OCI-LY3 (cell line): Measurements from ENCODE around the gene SLCO1C1.

Experiments used
- CTCF ChIP-seq: fragments of 200-600, 300-600 bp; sonication (generic); IDR thresholded peaks from 2 replicates; pipeline ENCODE4 v1.5.1; 2014; ENCODE audit warnings: antibody characterized with exemption, low read length, low read depth
- EZH2phosphoT487 ChIP-seq: fragments of 200-600 bp; shearing (Covaris generic); IDR thresholded peaks from 2 replicates; pipeline ENCODE4 v1.6.1; 2018; ENCODE audit warnings: antibody characterized with exemption, mixed run types, low read depth

GRCh38 chr12:20722142-20722541 lies 27.0 kb downstream of the SLCO1C1 start:
- TF ChIP-seq CTCF = no peak
- no peak for TF ChIP-seq EZH2phosphoT487
